Testis (tissue), 2 donors: ENCODE results near the gene DBF4B.

Experiments used
- CTCF ChIP-seq, 3 experiments: fragments of 450-650 bp in 2 of 3; fragments of 200-600 bp in 1 of 3; sonication (generic) in 1 of 3; IDR thresholded peaks; one replicate each; pipeline ENCODE4 v1.5.1; 2016 to 2019; ENCODE audit warnings: antibody characterized with exemption in 3 of 3, mild to moderate bottlenecking in 2 of 3, moderate library complexity in 1 of 3
- POLR2A ChIP-seq: fragments of 450-650 bp; IDR thresholded peaks from one replicate; pipeline ENCODE4 v1.6.1; 2017; ENCODE audit warnings: antibody characterized with exemption, mild to moderate bottlenecking, moderate library complexity

DNA sequence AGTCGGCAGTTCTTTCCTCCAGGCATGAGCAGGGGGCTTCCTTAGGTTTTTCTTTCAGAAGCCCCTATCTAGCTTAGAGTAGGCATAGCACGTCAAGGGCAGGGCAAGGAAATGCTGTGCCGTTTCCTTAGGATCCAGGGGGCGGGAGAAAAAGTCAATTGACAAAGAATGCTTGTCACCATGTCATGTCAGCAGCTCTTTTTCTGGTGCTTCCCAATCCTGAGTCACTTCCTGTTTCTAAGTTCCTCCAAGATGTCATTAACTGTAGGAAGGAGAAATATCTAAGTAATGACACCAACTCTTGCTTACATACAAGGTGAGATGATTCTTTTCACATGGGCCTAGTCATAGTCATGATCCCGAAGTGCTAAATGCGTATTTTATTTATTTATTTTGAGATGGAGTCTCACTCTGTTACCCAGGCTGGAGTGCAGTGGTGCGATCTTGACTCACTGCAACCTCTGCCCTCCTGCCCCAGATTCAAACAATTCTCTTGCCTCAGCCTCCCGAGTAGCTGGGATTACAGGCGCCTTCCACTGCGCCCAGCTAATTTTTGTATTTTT is 86.5 kb downstream of the DBF4B start:
- TF ChIP-seq POLR2A (no peak), CTCF (IDR thresholded peaks at IDR 0.05) (no peak)
